OCI-LY3 (cell line): ENCODE results near the gene GLO1.
A peak's percentile ranks its signal among the peaks of the same experiment; 100 is the strongest.

ENCODE experiments used
- H2AFZ ChIP-seq: fragments of 200-600, 300-600 bp; shearing (Covaris generic); 2 replicates; pipeline ENCODE4 v1.6.0; 2014; ENCODE audit warnings: antibody characterized with exemption, low read depth, low read length
- H3K27ac ChIP-seq: fragments of 200-600, 300-600 bp; sonication (generic); 2 replicates; pipeline ENCODE4 v1.5.1; 2014; ENCODE audit warnings: mild to moderate bottlenecking, low read length, moderate library complexity, mixed read lengths
- H3K27me3 ChIP-seq: fragments of 200-600, 300-600 bp; sonication (generic); 2 replicates; pipeline ENCODE4 v1.6.1; 2014; ENCODE audit warnings: low read depth, low read length, mixed read lengths
- H3K36me3 ChIP-seq: fragments of 200-600, 300-600 bp; sonication (generic); replicated peaks from 2 replicates; pipeline ENCODE3; 2014; ENCODE audit warnings: low read depth, low read length, mixed read lengths
- H3K4me1 ChIP-seq: fragments of 300-600, 200-600 bp; sonication (generic); 2 replicates; pipeline ENCODE4 v1.6.1; 2014; ENCODE audit warnings: low read length, mixed read lengths
- H3K4me2 ChIP-seq: fragments of 200-600, 300-600 bp; sonication (generic); 2 replicates; pipeline ENCODE4 v1.6.1; 2014; ENCODE audit warnings: low read length, mixed read lengths
- H3K4me3 ChIP-seq: fragments of 300-600, 200-600 bp; sonication (generic); 2 replicates; pipeline ENCODE4 v1.5.1; 2014; ENCODE audit warnings: antibody characterized with exemption, mild to moderate bottlenecking, low read length, moderate library complexity
- H3K79me2 ChIP-seq: fragments of 300-600, 200-600 bp; shearing (Covaris generic); 2 replicates; pipeline ENCODE4 v1.6.1; 2014; ENCODE audit warnings: mild to moderate bottlenecking, low read length, mixed read lengths
- H3K9ac ChIP-seq: fragments of 300-600, 200-600 bp; shearing (Covaris generic); 2 replicates; pipeline ENCODE4 v1.6.0; 2014; ENCODE audit warnings: mild to moderate bottlenecking, low read length, moderate library complexity
- H3K9me3 ChIP-seq: fragments of 200-600, 300-600 bp; shearing (Covaris generic); 2 replicates; pipeline ENCODE4 v1.6.1; 2014; ENCODE audit warnings: low read length, mixed read lengths; ENCODE audit not compliant: insufficient read depth
- H4K20me1 ChIP-seq: fragments of 200-600, 300-600 bp; sonication (generic); 2 replicates; pipeline ENCODE4 v1.6.1; 2016; ENCODE audit warnings: low read length, mixed read lengths; ENCODE audit not compliant: insufficient read depth
- EZH2phosphoT487 ChIP-seq: fragments of 200-600 bp; shearing (Covaris generic); IDR thresholded peaks from 2 replicates; pipeline ENCODE4 v1.6.1; 2018; ENCODE audit warnings: antibody characterized with exemption, mixed run types, low read depth
- TF ChIP-seq, protein P1 (sequence below): fragments of 200-600, 300-600 bp; sonication (generic); IDR thresholded peaks from 2 replicates; pipeline ENCODE4 v1.5.1; 2014; ENCODE audit warnings: antibody characterized with exemption, low read length, low read depth

Gene GLO1

DNA sequence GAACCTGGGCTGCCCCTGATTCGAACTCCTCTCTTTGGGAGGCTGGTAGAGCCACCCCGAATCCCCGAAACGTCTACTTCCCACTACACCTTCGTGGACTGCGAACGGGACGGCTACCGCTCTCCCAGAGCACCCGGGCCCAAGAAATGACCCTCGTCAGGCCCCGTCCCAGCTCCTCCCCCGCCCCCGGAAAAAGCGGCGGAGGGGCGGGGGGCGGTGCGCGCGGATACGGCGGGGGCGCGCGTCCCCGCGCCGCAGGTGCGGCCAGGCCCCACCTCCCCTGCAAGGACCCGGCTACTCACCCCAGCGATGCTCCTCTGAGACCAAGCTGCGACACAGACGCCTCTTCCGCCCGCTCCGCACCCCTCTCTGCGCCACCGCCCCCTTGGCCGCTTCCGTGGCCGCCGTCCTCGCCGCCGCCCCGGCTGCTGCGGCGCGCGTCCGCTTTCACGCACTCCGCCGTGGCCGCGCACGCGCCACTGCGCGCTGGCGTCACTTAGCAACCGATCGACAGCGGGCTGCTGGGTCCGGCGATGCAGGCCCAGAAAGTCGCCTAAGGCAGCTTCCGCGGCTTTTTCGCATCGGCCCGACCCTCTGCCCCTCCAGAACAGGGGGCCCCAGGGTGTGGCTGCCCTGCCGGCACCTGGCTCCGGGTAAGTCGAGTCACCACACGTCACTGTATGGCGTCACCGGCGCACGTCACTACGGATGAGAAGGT, 63.3 kb downstream of the GLO1 start, which contains the start of gene BTBD9:
Gene BTBD9, minus strand, starts transcription at position 432 of the 718 bp plus-strand sequence.
- Histone ChIP-seq H3K36me3 (no peaks in the 10 kb centered on the region), H3K27me3 (no peaks in the 10 kb centered on the region), H3K4me3 (peak within 1 kb of the TSS; percentile 93), H3K9ac (peak within 1 kb of the TSS; percentile 86), H4K20me1 (no peaks in the 10 kb centered on the region), H3K27ac (peak within 1 kb of the TSS; percentile 66), H3K79me2 (peaks cover 30% of the 10 kb centered on the region), H3K4me1 (peaks cover 14% of the 10 kb centered on the region), H3K4me2 (peak within 1 kb of the TSS; percentile 92), H3K9me3 (no peaks in the 10 kb centered on the region), H2AFZ (peak within 1 kb of the TSS; percentile 92)
- TF ChIP-seq, protein P1, sequence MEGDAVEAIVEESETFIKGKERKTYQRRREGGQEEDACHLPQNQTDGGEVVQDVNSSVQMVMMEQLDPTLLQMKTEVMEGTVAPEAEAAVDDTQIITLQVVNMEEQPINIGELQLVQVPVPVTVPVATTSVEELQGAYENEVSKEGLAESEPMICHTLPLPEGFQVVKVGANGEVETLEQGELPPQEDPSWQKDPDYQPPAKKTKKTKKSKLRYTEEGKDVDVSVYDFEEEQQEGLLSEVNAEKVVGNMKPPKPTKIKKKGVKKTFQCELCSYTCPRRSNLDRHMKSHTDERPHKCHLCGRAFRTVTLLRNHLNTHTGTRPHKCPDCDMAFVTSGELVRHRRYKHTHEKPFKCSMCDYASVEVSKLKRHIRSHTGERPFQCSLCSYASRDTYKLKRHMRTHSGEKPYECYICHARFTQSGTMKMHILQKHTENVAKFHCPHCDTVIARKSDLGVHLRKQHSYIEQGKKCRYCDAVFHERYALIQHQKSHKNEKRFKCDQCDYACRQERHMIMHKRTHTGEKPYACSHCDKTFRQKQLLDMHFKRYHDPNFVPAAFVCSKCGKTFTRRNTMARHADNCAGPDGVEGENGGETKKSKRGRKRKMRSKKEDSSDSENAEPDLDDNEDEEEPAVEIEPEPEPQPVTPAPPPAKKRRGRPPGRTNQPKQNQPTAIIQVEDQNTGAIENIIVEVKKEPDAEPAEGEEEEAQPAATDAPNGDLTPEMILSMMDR, result no peak
- no peak for TF ChIP-seq EZH2phosphoT487

DNA sequence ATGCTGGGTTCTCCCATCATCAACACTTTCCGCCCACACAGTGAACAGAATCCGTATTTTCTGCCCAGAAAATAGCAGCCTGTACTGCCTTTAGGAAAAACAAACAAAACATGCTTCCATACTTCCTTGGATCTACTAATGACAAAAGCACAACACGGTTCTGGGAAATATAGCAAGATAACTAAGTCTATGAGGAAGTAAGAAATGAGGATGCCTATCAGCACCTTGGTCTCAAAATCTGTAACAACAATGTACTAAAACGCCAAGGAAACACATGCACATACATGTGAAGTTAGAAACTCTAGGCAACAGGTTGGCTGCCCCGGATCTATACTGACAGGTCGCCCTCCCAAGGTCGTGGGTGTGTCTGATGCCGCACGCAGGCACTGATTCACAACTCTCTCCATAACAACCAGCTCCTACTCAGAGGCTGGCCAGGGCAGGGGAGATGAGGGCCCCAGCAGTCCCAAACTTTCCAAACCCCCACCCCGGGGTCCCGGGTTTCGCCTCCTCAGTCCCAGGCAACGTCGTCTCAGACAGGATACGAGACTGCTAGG, 63.9 kb downstream of the GLO1 start:
- TF ChIP-seq, protein P1, result no peak
- no peak for TF ChIP-seq EZH2phosphoT487
- no peaks in the 10 kb centered on the region for H3K36me3 ChIP-seq
- H3K4me2 ChIP-seq, result peak overlapping the region; percentile 92
- H3K9me3 ChIP-seq, result no peaks in the 10 kb centered on the region
- H3K4me1 ChIP-seq, result peaks cover 14% of the 10 kb centered on the region
- H3K79me2 ChIP-seq, result peaks cover 30% of the 10 kb centered on the region
- peak overlapping the region; percentile 86 for H3K9ac ChIP-seq
- H4K20me1 ChIP-seq, result no peaks in the 10 kb centered on the region
- peak overlapping the region; percentile 93 for H3K4me3 ChIP-seq
- H3K27ac ChIP-seq, result peak overlapping the region; percentile 66
- peak overlapping the region; percentile 92 for H2AFZ ChIP-seq
- no peaks in the 10 kb centered on the region for H3K27me3 ChIP-seq

DNA sequence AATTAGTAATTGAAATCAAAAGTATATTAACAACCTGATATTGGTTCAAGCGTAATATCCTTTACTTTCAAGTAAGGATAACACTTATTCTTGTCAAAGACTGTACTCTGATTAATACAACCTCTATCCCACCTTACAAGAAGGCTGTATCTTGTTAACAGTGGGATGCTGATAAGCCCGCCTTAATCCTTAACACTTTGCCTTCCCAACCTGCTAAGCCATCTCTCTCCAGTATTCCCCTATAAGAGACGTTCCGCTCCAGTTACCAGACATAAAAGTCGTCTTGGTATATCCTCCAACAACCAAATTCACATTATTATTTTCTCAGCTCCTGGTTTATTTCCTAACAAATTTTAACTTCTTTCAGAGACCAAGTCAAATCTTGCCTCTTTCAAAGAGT, 65.2 kb downstream of the GLO1 start:
- peaks cover 14% of the 10 kb centered on the region for H3K4me1 ChIP-seq
- H3K27ac ChIP-seq, result no peak overlapping the region
- H3K36me3 ChIP-seq, result no peaks in the 10 kb centered on the region
- no peaks in the 10 kb centered on the region for H3K27me3 ChIP-seq
- no peaks in the 10 kb centered on the region for H3K9me3 ChIP-seq
- TF ChIP-seq EZH2phosphoT487, result no peak
- TF ChIP-seq, protein P1, result no peak
- H4K20me1 ChIP-seq, result no peaks in the 10 kb centered on the region
- no peak overlapping the region for H3K4me2 ChIP-seq
- H2AFZ ChIP-seq, result no peak overlapping the region
- no peak overlapping the region for H3K4me3 ChIP-seq
- no peak overlapping the region for H3K9ac ChIP-seq
- peaks cover 30% of the 10 kb centered on the region for H3K79me2 ChIP-seq

DNA sequence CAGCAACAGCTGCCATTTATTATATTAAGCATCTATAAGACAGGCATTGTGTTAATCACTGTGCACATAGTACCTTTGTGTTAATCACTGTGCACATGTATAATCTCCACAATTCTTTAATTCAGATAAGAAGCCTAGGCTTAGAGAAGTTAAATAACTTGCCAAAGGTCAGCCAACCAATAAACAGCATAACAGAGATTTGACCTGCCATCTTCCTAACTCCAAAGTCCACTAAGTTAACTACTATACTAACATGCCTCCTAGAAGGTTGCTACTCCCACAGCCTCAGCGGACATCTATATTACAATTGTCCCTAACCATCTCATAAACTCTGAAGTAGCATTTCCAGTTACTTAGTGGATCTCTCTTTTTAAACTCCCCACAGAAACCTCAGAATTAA, 66.9 kb downstream of the GLO1 start:
- H3K27ac ChIP-seq, result no peak overlapping the region
- no peaks in the 10 kb centered on the region for H3K27me3 ChIP-seq
- no peak overlapping the region for H3K4me2 ChIP-seq
- no peaks in the 10 kb centered on the region for H4K20me1 ChIP-seq
- H3K9me3 ChIP-seq, result no peaks in the 10 kb centered on the region
- H3K4me1 ChIP-seq, result peaks cover 12% of the 10 kb centered on the region
- H3K79me2 ChIP-seq, result peaks cover 30% of the 10 kb centered on the region
- no peaks in the 10 kb centered on the region for H3K36me3 ChIP-seq
- no peak overlapping the region for H2AFZ ChIP-seq
- H3K9ac ChIP-seq, result no peak overlapping the region
- H3K4me3 ChIP-seq, result no peak overlapping the region
- TF ChIP-seq, protein P1, result no peak
- no peak for TF ChIP-seq EZH2phosphoT487
